ENCODE measurements around the gene C22orf31. TPM values are rescaled to one million over a fixed set of nuclear protein-coding genes. Genes with fewer than 3 reads are reported as not detected.

C22orf31 gene
- total RNA-seq, 1 experiment from 2014 or later, result not detected

DNA sequence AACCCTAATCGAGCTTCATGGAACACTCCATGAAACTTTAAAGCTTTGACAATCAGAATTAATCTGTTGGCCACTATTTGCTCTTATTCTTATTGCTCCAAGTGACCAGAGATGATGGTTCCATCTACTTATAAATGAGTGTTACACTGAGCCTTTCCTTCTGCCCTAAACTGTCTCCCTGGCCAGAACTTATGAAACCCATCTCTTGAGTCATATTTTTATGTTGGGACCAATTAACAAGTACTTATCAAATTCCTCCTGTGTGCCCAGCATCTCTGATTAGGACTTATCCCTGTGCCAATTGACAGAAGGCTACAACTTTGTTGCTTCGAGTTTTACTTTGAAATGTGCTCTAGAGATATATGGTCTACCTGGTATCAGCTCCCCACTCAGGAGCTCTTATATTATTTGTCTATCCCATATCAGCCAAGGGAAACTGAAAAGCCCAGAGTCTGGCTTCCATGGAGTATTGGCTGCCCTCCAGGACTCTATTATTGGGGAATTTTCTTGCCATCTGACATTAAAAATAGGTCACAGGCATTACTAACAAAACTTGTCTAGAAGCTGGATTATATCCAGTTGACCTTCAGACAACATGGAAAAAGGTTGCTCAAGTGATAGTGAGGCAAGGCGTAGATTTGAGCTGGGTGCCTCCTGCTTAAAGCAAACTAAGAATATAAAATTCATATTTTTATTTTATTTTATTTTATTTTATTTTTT, 20.0 kb upstream of the C22orf31 start:
- DNase-seq (ENCODE audit: low spot score), result no peak

DNA sequence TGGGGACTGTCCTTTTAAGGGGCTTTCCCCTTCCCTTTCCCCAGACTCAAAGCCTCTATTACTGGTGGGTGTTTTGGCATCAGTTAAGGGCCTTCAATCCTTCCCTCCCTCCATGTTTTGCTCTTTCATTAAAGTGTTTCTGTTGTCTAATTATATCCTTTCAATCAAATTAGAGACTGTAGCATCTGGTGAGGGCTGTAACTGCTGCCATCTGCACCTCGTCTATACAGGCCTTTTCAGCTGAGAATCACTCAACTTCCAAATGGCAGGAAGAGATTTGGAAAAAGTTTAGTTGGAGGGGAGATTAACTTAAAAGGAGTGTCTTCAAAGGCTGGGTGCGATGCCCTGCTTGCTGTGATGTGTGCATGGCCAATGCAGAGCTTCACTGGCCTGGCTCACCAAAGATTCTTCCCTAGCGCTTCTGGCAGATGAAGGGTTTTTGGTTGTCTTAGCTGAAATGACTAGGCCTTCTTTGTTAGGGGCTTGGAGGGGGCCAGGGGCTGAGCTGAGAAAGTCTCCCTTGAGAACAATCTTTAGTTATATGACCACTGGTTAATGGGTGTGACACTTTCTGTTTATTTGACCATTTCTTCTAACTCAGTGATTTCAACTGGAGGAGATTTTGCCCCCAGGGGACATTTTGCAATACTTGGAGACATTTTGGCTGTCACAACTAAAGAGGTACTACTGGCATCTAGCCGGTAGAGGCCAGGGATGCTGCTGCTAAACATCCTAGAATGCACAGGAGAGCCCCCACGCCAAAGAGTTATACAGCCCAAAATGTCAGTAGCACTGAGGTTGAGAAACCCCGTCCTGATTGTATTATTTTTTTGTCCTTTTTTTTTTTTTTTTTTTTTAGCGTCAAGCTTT, 18.7 kb upstream of the C22orf31 start:
- no peak for DNase-seq (ENCODE audit: low spot score)

DNA sequence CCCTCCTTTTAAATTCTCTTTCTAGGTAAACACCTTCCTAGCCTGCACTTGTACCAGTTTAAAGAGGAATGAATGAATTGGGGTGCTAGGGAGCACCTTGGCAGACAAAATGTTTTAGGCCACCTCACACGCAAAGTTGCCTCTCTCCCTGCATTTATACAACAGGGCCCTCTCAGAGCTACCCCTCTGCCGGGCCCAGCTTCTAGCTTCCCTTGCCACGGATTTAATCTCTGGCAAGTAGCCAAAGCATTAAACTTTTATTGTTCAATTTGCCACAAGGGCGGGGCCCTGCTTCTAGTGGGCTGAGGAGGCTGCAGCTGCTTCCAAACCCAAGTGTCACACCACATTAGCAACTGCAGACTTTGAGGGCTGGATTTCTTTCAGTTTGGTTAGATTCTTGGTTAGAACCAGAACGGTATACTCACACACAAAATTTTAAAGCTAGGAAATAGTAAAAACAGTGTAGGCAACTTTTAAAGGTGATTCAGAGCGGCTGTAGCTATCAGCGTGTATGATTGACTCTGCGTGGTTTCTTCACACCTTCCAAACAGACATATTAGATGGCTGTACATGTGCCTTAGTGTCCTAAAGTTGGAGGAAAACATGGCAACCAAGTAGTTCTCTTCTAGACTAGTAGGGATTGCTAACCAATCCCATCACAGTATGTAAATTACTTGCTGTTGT, 17.7 kb upstream of the C22orf31 start:
- DNase-seq (ENCODE audit: low spot score), result peak; percentile 82

DNA sequence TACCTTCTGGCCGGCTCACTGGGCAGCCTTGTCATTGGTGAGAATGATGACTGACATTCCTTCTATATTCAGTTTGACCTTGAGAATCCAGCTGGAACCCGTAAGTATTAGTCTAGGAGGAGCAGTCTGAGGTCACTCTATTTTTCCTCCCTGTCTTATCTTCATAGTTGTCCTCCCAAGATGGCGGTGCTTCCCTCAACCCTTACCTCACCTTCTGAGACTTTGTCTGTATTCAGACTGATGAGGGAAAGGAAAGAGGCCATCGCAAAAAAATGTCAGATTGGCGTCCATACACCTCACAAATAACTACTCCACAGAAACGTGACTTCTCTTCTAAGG, 17.2 kb upstream of the C22orf31 start:
- no peak for DNase-seq (ENCODE audit: low spot score)

DNA sequence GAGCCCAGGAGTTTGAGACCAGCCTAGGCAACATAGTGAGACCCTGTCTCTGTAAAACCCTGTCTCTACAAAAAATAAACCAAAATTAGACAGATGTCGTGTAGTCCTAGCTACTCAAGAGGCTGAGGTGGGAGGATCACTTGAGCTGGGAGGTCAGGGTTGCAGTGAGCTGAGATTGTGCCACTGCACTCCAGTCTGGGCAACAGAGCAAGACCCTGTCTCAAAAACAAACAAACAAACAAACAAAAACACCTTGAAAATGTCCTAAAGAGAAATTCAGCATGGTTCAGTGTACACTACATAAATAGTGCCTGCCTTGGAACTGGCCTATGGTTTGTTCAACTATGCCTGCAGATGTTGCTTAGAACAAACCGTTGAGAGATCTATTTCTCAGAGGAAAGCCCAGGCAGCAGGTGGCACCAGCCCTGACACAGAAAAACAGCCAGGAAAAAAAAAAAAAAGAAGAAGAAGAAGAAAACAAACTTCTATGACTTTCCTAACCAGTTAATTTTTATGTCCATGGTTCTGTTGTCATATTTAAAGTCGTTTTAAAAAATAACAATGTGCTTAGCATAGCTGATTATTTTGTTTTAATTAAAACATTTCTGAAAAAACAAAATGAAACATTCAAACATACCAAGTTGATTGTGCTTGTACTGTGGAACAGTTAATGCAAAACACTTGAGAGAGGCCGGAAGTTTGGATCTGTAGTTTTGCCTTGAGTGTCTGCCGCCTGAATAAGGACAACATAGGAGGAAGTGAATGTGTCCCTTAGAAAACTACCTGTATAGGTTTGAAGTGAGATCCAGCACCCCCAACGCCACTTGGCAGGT, 16.6 kb upstream of the C22orf31 start:
- no peak for DNase-seq (ENCODE audit: low spot score)

DNA sequence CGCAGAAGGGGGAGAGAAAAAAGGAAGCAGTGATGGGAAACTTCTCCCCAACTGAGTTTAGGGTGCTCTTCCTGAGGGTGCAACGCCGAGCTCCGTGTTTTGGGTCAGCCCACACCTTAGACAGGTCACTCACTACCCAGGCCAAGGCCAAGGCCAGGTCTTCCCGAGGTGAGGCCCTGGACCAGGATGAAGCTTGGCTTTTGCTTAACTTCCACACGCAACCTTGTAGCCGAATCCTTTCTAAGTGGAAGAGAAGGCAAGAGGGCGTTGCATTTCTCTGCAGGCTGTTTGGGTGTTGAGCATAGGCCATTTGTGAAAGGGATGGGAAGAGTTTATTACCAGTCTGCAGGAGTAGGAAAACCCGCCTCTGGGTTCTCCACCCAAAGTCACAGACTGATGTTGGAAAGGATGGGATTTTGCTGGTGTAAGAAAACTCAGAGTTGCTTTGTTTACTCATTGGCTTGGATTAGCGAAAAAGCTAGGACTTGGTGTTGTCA, 12.7 kb upstream of the C22orf31 start:
- no peak for DNase-seq (ENCODE audit: low spot score)

DNA sequence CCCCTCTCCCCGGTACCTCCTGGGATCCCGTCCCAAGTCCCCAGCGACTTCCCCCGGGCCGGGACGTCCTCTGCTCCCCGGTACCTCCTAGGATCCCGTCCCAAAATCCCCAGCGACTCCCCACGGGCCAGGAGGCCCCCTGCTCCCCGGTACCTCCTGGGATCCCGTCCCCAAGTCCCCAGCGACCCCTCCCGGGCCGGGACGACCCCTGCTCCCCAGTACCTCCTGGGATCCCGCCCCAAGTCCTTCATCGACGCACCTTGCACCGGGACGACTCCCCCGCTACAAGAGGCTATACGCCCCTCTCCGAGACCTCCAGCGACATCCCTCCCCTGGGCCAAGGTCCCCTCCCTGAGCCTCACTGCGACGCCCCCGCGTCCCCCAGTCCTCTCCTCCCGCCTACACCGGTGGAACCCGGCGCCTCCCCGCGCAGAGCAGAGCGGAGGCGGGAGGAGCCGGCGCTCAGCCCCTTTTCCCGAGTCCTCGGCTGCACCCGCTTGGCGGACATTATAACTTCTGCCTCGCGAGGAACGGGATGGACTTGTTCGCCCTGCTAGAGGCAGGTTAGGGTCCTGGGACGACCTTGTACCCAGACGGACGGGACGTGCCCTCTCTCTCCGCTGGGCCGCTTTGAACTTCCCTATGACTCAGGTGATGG, 12.1 kb upstream of the C22orf31 start:
- peak; percentile 66 for DNase-seq (ENCODE audit: low spot score)

DNA sequence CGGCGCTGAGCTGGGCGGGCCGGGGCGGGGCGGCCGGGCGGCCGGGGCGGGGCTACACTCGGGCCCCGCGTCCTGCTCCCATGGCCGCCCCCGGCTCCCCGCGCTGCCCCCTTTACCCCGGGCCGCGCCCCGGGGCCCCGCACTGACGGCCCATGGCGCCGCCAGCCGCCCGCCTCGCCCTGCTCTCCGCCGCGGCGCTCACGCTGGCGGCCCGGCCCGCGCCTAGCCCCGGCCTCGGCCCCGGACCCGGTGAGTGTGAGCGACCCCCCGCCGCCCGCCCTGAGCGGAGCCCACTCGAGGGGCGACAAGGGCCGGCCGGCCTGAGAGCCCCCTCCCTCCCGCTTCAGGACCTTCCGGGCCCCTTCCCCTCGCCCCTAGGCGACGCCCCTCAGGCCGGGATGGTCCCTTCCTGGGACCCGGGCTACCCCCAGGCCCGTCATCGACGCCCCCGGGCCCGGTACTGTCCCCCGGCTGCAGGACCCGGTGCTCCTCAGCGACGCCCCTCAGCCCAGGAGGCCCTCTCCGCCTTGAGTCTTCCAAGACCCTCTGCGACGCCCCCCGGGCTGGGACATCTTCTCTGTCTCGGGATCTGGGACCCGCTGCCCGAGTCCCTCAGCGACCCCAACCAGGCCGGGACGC, 11.5 kb upstream of the C22orf31 start, which contains the start of gene KREMEN1:
KREMEN1 (plus strand) TSS at position 57 of the 639 bp plus-strand sequence; CDS start at position 153, 96 bp downstream.
- no peak for DNase-seq (ENCODE audit: low spot score)

DNA sequence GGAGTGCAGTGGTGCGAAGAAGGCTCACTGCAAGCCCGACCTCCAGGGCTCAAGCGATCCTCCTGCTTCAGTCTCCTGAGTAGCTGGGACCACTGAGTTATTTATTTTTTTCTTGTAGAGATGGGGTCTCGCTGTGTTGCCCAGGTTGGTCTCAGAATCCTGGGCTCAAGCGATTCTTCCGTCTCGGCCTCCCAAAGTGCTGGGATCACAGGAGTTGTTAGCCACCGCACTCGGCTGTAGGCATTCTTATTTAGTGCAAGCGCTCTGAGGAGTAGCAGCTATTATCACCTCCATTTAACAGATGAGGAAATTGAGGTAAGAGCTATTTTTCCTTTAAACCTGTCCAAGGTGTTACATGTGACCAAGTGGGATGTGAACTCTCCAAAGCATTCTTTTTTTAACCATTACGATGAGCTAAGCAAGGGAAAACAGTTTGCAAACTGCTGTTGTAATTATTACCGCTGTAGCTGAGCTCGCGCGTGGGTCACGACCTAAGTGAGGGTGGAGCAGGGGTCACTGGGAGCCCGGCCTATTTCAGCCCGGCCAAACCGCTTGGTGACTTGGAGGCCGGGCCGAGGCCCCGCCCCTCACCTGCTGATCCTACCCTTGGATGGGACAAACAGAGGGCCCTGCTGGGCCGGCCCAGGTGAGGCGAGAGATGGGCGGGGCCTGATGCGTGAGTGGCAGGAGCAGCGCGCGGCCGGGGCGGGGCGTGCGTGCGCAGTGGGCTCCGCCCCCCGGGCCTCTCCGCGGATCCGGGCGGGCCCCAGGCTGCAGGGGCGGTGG, 10.8 kb upstream of the C22orf31 start:
- peak; percentile 99 for DNase-seq (ENCODE audit: low spot score)

DNA sequence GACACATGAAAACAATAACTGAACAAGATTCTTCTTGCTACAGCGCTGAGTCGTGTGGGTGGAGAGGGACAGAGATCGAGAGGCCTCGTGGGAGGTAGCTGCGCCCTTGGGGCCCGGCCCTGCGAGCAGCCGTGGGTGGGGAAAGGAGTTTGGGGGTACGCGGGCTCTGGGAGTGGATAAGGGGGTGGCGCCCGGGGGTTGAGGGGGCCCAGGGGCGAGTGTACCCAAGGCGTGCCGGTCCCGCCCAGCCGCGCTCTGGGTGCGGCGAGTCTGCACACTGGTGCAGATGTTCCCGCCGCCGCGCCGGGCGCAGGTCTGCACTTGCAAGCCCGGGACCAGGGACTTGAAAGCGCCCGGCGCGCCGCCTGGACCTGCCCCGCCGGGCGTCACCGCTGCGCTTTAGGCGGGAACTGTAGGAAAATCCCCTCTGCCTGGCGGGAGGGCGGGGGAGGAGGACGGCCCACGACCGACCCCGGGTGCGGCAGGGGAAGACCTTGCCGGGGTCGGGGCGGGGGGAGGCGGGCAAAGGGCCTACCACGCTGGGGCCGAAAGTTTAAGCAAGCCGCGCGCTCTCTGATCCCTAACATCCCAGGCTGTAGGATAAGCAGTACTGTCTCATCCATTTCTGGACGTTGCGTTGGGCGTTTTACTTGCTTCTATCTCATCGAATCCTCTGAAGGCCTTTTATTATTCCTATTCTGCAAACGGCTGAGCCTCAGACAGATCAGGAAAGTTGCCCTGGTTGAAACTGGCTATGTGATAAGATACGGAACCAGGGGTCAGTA, 9.8 kb upstream of the C22orf31 start:
- peak; percentile 55 for DNase-seq (ENCODE audit: low spot score)

DNA sequence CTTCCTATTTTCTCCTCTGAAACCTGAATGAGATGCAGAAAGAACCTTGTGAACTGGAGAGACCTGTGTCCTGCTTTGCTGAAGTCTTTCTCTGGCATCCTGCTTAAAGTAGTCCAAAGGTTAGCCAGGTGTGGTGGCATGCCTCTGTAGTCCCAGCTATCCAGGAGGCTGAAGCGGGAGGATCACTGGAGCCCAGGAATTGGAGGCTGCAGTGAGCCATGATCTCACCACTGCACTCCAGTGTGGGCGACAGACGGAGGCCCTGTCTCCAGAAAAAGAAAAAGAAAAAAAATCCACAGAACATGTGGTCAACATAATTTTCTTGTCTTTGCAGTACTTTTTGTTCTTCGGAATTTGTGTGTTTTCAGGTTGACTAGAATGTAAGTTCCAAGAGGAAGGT, 8.9 kb upstream of the C22orf31 start:
- DNase-seq (ENCODE audit: low spot score), result no peak

DNA sequence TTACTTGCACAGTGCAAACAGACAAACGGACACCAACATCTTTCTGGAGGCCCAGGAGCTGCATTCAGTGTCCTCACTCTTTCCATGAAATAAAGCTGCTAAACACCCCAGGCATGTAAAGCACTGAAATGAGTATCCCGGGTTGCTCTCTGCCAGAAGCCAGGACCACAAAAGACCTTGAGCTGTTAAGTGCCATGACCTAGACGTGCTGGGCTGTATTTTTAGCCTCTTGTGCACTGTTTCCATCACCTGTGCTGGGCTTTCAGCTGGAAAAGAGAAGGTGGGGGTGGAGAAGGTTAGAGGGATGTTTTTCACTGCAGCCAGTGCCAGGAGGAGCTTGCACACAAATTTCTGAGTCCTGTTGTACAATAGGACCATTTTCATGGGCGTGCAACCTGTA, 7.8 kb upstream of the C22orf31 start:
- no peak for DNase-seq (ENCODE audit: low spot score)

DNA sequence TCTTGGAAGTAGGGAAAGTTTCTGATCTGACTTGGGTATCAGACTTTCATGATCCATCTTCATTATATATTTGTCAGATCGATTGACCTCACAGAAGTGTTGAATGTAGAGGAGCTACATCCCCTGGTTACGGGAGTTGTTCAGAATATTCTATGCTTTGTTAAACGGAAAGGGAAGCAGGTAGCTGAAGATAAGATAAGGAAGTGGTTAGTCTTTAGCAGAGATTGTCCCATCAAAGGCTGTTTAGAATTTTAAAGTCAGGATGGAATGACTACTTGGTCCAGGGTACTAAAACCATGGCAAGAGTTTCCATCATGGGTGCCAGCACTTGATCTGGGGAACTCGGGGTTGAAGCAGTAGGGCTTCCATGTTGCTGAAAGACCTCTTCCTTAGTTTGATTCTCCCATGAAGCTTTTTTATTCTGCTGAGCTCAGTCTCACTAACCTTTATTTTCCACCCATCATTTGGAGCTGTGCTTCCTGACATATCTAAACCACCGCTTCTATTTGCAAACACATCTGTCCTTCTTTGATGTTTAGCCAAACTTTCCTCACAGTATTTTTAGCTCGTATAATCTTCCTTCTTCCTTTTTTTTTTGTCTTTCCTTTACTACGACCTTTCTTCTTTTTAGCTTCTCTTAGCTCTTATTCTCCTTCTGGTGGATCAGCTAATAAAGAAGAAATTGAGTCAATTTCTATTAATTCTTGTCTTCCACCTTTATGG, 4.0 kb upstream of the C22orf31 start:
- no peak for DNase-seq (ENCODE audit: low spot score)

DNA sequence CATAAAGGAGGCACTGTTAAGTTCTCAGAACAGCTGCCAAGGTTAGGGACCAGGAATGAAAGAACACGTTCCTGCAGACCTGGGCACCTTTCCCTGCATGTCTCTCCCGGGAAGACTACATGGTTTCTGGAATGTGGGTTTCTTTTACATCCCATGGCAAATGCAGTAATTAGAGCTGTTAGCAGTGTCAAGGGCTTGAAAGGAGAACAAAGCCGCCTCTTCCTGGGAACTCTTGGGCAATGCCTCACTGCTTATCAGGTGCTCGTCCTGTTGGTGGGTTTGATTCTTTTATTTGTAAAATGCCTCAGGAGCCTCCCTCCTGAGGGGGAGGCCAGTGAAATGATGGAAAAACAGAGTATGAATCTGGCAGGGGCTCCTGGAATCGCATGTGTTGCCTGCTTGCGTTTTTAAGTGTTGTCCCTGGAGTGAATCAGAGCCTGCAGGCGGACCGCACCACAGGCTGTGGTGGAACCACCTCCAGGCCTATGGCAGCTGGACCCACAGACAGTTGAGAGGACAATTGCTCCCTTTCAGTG, 723 bp upstream of the C22orf31 start:
- no peak for DNase-seq (ENCODE audit: low spot score)

DNA sequence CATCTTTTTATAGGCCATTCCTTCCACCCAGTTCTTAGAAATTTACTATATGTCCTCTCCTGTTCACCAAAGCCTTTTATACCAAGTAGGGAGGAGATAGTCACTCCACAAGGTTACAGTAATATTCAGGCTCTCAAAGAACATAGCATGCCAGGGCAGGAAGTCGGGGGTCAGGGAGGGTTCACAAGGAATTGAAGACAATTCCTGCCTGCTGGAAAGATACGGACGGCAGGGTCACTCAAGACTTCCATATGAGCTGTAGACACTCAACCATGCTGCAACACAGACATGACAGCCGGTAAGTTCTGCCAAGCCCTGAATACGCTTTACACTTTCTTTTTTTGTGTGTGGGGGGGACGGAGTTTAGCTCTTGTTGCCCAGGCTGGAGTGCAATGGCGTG, 700 bp downstream of the C22orf31 start:
- DNase-seq (ENCODE audit: low spot score), result no peak

DNA sequence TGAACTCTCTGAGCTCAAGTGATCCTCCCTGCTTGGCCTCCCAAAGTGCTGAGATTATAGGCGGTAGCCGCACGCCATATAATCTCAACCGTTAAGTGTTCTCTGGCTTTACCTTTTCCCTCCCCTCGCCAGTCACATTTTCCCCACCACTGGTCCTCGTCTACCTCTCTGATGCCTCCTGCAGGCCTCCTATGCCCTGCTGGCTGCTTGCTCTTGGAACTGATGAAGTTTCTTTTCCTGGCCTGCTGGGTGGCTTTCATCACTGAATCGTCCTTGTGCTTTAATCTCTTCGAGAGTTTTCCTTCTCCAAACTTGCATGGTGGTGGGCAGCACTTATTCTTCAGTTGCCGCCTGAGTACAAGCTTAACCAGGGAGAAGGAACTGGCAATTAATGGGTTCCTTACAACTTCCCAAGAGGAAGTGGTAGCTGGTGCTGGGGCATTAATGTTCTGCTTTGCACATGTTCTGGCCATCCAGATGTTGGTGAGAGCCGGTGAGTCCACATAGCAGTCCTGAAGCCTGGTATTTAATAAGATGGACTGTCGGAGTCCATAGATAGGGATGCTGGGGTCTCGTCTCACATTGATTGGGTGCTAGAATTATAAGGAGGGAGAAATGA, 1.3 kb downstream of the C22orf31 start:
- DNase-seq (ENCODE audit: low spot score), result no peak

DNA sequence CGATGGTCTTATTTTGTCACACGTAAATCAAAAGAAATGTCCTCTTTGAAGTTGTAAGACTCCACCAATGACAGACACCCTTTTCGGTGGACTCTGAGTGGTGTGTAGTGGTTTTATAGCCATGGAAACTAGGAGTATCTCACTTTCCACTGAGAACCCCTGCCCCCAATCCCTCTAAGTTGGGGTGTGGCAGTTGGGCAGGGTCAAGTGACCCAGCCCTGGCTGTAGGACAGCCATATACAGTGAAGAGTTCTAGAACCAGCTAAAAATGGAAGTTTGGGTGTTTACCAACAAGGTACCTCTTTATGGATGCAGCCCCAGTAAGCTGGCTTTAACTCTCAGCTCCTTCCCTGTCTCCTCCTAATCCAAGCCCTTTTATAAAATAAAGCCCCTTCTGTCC, 5.2 kb downstream of the C22orf31 start:
- no peak for DNase-seq (ENCODE audit: low spot score)

Measured in HT-29 (cell line).